MM.1S (cell line): ENCODE results near the gene RGS19.

Experiments used
- DNase-seq: peaks from one replicate; pipeline ENCODE4 v3.0.0-alpha.2; 2015
- H2AFZ ChIP-seq: fragments of 300-600 bp; sonication (generic); 2 replicates; pipeline ENCODE4 v1.6.0; 2016; ENCODE audit warnings: antibody characterized with exemption, low read length
- H3F3A ChIP-seq: fragments of 300-600 bp; sonication (generic); 2 replicates; pipeline ENCODE4 v1.6.1; 2016; ENCODE audit warnings: mild to moderate bottlenecking, antibody characterized with exemption, low read length, moderate library complexity, mixed read lengths; ENCODE audit not compliant: insufficient read depth
- H3K27ac ChIP-seq: fragments of 300-600 bp; sonication (generic); 2 replicates; pipeline ENCODE4 v1.5.1; 2016; ENCODE audit warnings: mild to moderate bottlenecking, low read length
- H3K27me3 ChIP-seq: fragments of 300-600 bp; sonication (generic); replicated peaks from 2 replicates; pipeline ENCODE4 v1.6.0; 2016; ENCODE audit warnings: low read length; ENCODE audit not compliant: insufficient read depth
- H3K36me3 ChIP-seq: fragments of 300-600 bp; sonication (generic); replicated peaks from 2 replicates; pipeline ENCODE4 v1.6.1; 2016; ENCODE audit warnings: mild to moderate bottlenecking, low read length, mixed read lengths; ENCODE audit not compliant: insufficient read depth
- H3K4me1 ChIP-seq: fragments of 300-600 bp; sonication (generic); 2 replicates; pipeline ENCODE4 v1.6.1; 2016; ENCODE audit warnings: low read length, mixed read lengths
- H3K4me2 ChIP-seq: fragments of 300-600 bp; sonication (generic); 2 replicates; pipeline ENCODE4 v1.6.0; 2016; ENCODE audit warnings: low read depth, low read length
- H3K4me3 ChIP-seq: fragments of 300-600 bp; sonication (generic); 2 replicates; pipeline ENCODE4 v1.5.1; 2016; ENCODE audit warnings: low read length, mixed read lengths
- H3K79me2 ChIP-seq: fragments of 300-600 bp; sonication (generic); 2 replicates; pipeline ENCODE4 v1.6.1; 2016; ENCODE audit warnings: mixed run types, low read length, mixed read lengths
- H3K9ac ChIP-seq: fragments of 300-600 bp; sonication (generic); 2 replicates; pipeline ENCODE4 v1.6.1; 2016; ENCODE audit warnings: low read length, mixed read lengths
- H3K9me2 ChIP-seq: fragments of 300-600 bp; sonication (generic); replicated peaks from 2 replicates; pipeline ENCODE4 v1.6.1; 2016; ENCODE audit warnings: mild to moderate bottlenecking, low read length, mixed read lengths; ENCODE audit not compliant: insufficient read depth
- H3K9me3 ChIP-seq: fragments of 300-600 bp; sonication (generic); replicated peaks from 2 replicates; pipeline ENCODE4 v1.6.1; 2016; ENCODE audit warnings: mild to moderate bottlenecking, low read length, mixed read lengths; ENCODE audit not compliant: insufficient read depth
- H4K20me1 ChIP-seq: fragments of 300-600 bp; sonication (generic); 2 replicates; pipeline ENCODE4 v1.6.1; 2016; ENCODE audit warnings: mild to moderate bottlenecking, low read length, moderate library complexity, mixed read lengths; ENCODE audit not compliant: insufficient read depth
- EZH2 ChIP-seq: fragments of 300-600 bp; sonication (generic); optimal IDR thresholded peaks from 2 replicates; pipeline ENCODE3; 2017; ENCODE audit warnings: low read depth, mild to moderate bottlenecking, antibody characterized with exemption, low read length, mixed read lengths
- EZH2phosphoT487 ChIP-seq: fragments of 300-600 bp; sonication (generic); IDR thresholded peaks from 2 replicates; pipeline ENCODE4 v1.6.1; 2018; ENCODE audit warnings: antibody characterized with exemption, low read length
- TF ChIP-seq, protein P1 (sequence below): fragments of 300-600 bp; sonication (generic); IDR thresholded peaks from 2 replicates; pipeline ENCODE4 v1.5.1; 2016; ENCODE audit warnings: antibody characterized with exemption, low read length, mixed read lengths

The RGS19 gene

DNA sequence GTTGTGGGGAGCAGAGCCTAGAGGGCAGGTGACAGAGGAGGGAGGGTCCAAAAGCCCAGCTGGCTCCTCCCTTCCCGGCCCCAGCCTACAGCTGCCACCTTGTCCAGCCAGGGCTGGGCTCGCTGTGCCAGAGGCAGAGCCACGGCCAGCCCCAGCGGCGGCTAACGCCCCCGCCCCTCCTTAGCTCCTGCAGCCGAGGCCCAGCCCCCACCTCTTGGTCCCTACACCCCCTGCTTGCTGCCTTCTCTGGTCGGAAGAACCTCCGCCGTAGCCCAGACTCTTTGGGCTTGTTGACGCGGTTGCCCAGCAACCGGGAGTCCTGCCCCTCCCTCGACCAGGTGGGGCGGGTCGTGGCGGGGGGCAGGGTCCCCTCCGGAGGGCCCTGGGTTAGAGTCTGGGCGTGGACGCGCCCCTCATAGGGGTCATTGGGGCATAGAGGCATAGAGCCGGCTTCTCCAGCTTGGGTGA, 5.4 kb upstream of the RGS19 start:
- no peak overlapping the region for H3K4me2 ChIP-seq
- no peak overlapping the region for H2AFZ ChIP-seq
- DNase-seq, result no peak
- no peaks in the 10 kb centered on the region for H3K9me2 ChIP-seq
- no peaks in the 10 kb centered on the region for H3K36me3 ChIP-seq
- TF ChIP-seq EZH2phosphoT487 (no peak), EZH2 (no peak)
- TF ChIP-seq, protein P1, sequence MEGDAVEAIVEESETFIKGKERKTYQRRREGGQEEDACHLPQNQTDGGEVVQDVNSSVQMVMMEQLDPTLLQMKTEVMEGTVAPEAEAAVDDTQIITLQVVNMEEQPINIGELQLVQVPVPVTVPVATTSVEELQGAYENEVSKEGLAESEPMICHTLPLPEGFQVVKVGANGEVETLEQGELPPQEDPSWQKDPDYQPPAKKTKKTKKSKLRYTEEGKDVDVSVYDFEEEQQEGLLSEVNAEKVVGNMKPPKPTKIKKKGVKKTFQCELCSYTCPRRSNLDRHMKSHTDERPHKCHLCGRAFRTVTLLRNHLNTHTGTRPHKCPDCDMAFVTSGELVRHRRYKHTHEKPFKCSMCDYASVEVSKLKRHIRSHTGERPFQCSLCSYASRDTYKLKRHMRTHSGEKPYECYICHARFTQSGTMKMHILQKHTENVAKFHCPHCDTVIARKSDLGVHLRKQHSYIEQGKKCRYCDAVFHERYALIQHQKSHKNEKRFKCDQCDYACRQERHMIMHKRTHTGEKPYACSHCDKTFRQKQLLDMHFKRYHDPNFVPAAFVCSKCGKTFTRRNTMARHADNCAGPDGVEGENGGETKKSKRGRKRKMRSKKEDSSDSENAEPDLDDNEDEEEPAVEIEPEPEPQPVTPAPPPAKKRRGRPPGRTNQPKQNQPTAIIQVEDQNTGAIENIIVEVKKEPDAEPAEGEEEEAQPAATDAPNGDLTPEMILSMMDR, result no peak
- peaks cover 9% of the 10 kb centered on the region for H3F3A ChIP-seq
- H3K4me1 ChIP-seq, result peaks cover 4% of the 10 kb centered on the region; the same call in 1 of the 2 replicates
- H4K20me1 ChIP-seq, result no peaks in the 10 kb centered on the region
- peaks cover 75% of the 10 kb centered on the region for H3K27me3 ChIP-seq
- no peak overlapping the region for H3K9ac ChIP-seq
- no peaks in the 10 kb centered on the region for H3K79me2 ChIP-seq
- H3K4me3 ChIP-seq, result no peak overlapping the region
- H3K27ac ChIP-seq, result no peak overlapping the region
- no peaks in the 10 kb centered on the region for H3K9me3 ChIP-seq

DNA sequence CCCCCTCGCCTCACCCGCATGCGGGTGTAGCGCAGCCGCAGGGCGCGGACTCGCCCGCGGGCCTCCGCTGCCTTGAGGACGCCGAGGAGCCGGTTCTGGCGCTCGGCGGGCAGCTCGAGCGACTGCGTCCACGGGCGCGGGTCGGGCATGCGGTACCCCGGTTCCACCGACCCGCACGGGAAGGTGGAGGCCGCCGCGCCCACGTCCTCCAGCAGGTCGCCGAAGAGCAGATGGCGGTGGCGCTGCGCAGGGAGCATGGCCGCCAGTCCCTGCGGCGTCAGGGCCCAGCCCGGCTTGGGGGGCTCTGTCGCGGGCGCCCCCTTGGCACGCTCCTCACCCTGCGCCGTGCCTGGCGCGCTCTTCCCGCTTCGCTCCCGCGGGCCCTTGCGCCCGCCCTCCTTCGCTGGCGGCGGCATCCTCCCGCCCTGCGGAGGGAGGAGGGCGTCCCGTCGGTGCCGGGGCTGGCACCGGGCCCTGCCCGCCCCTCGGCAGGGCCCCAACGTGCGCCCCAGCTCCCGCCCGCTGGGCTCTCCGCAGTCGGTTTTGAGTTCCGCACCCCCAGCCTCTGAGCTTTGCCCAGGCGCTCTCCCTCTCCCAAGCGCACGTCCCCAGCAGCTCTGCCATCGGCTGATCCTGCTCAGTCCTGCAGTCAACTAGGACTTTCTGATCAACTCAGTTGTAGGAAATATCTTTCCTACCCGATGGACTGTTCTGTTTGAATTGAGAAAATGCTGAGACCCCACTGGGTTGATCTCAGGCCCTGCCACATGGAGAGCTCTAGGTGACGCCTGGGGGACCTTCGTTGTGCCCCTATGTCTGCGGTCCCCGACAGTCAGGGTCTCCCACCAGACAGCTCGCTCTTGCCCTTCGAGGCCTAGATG, 4.7 kb upstream of the RGS19 start, which contains the start of gene LKAAEAR1:
LKAAEAR1 (minus strand) TSS at position 595 of the 881 bp plus-strand sequence; CDS start at position 416, 179 bp downstream.
- Histone ChIP-seq H3K4me1 (peaks cover 4% of the 10 kb centered on the region; the same call in 1 of the 2 replicates), H2AFZ (peak within 1 kb of the TSS; percentile 51; the same call in 1 of the 2 replicates), H3F3A (peaks cover 14% of the 10 kb centered on the region), H4K20me1 (no peaks in the 10 kb centered on the region), H3K4me2 (peak within 1 kb of the TSS; percentile 86), H3K4me3 (peak within 1 kb of the TSS; percentile 48), H3K79me2 (no peaks in the 10 kb centered on the region), H3K9me2 (no peaks in the 10 kb centered on the region), H3K9ac (no peak within 1 kb of the TSS), H3K9me3 (no peaks in the 10 kb centered on the region), H3K36me3 (no peaks in the 10 kb centered on the region), H3K27me3 (peaks cover 72% of the 10 kb centered on the region), H3K27ac (no peak within 1 kb of the TSS)
- TF ChIP-seq, protein P1, result no peak
- TF ChIP-seq EZH2phosphoT487, result no peak
- TF ChIP-seq EZH2, result no peak
- no peak for DNase-seq

DNA sequence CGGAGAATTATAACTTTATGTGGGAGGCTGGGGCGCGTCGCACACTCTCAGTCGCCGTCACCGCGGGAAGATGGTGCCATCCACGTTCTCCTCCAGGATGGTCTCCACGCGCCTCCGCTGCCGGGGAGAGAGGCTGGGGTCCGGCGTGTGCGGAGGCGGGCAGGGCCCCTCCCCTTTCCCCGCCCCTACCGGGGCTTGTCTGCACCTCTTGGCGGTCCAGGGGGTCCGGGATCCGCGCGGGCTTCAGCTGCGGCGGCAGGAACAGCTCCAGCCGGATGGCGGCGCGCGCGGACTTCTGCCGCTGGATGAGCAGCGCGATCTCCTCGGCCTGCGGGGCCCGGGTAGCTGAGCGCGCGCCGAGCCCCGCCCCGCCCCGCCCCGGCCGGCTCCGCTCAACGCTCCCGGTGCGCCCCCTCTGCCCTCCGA, 4.1 kb upstream of the RGS19 start:
- peaks cover 8% of the 10 kb centered on the region for H3K4me1 ChIP-seq
- no peaks in the 10 kb centered on the region for H3K36me3 ChIP-seq
- peak overlapping the region; percentile 86 for H3K4me2 ChIP-seq
- peaks cover 20% of the 10 kb centered on the region for H3F3A ChIP-seq
- H3K4me3 ChIP-seq, result peak overlapping the region; percentile 48
- H2AFZ ChIP-seq, result 0 out of 2 replicates have a peak overlapping the region, but pooled peaks have one; percentile 51
- peaks cover 69% of the 10 kb centered on the region for H3K27me3 ChIP-seq
- no peaks in the 10 kb centered on the region for H3K79me2 ChIP-seq
- DNase-seq, result peak; percentile 68
- no peaks in the 10 kb centered on the region for H3K9me3 ChIP-seq
- H3K27ac ChIP-seq, result no peak overlapping the region
- H3K9ac ChIP-seq, result no peak overlapping the region
- no peaks in the 10 kb centered on the region for H4K20me1 ChIP-seq
- TF ChIP-seq, protein P1, result peak; percentile 50
- TF ChIP-seq EZH2 (no peak), EZH2phosphoT487 (no peak)
- H3K9me2 ChIP-seq, result no peaks in the 10 kb centered on the region
